Loucy (cell line): ENCODE measurements around the gene FAM89B.

Source experiments
- CTCF ChIP-seq: fragments of 200-600 bp; sonication (generic); conservative IDR thresholded peaks from 2 replicates; pipeline ENCODE4 v1.5.1; 2014; ENCODE audit warnings: mild to moderate bottlenecking, antibody characterized with exemption, low read length
- EZH2phosphoT487 ChIP-seq: fragments of 200-600 bp; IDR thresholded peaks from 2 replicates; pipeline ENCODE4 v1.6.1; 2018; ENCODE audit warnings: antibody characterized with exemption, mild to moderate bottlenecking, moderate library complexity, borderline replicate concordance

GRCh38 chr11:65545853-65546216, 26.5 kb upstream of the FAM89B start:
- no peak for TF ChIP-seq CTCF
- TF ChIP-seq EZH2phosphoT487 = no peak
